GM19193 (cell line): ENCODE results near the gene STX12.

ENCODE experiments used
- POLR2A ChIP-seq: IDR thresholded peaks from 4 replicates; pipeline ENCODE4 v1.6.1; 2011; ENCODE audit not compliant: insufficient read depth, insufficient read length; ENCODE audit errors: extremely low read depth

STX12 gene

GRCh38 chr1:27807385-27807784, 34.4 kb downstream of the STX12 start:
- no peak for TF ChIP-seq POLR2A

DNA sequence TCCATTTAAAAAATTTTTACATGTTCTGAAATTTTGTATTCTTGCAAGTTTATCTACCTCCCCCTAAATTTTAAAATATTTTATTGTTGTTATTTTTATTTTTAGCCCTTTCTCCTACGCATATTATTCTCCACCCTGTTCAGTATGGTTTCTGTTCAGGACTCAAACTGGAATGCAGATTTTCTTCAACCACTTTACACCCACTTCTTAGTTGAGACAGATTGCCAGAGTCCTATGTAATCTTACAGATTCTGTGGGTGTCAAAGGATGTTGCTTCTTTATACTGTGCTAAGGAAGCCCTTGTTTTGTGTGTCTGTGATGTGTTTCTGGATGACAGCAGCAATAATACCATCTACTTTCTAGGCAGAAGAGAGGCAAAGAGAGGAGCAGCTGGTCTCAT, 36.9 kb downstream of the STX12 start:
- no peak for TF ChIP-seq POLR2A

DNA sequence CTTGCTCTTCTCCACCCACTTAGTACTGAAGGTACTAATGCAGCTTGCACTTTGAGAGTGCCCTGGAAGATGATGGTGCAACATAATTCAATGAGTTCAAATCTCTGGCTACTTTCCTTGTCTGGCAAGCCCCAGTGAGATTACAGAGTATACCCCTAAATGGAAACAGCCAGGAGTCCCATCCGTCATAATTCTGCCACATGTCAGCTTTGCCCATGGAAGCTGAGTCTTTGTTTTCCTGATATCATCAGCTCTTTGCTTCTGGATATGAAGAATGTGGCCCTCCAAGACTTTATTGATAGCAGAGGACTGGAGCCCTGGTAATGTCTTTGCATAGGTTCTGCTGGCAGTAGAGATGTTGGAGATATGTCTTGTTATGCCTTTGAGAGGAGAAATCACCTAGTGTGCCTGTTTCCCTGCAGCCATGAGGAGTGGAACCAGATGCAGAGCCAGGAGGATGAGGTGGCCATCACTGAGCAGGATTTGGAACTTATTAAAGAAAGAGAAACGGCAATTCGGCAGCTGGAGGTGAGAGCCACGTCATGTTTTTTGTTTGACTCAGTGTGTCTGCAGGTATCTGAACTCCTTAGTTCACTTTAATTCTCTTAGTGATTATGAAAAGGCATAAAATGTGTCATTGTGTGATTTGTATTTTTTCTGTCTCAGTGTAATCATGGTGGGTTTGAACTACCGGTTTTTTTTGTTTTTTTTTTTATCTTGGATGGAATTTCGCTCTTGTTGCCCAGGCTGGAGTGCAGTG, 38.9 kb downstream of the STX12 start:
- no peak for TF ChIP-seq POLR2A

GRCh38 chr1:27816921-27817630, 44.1 kb downstream of the STX12 start:
- TF ChIP-seq POLR2A, result no peak

DNA sequence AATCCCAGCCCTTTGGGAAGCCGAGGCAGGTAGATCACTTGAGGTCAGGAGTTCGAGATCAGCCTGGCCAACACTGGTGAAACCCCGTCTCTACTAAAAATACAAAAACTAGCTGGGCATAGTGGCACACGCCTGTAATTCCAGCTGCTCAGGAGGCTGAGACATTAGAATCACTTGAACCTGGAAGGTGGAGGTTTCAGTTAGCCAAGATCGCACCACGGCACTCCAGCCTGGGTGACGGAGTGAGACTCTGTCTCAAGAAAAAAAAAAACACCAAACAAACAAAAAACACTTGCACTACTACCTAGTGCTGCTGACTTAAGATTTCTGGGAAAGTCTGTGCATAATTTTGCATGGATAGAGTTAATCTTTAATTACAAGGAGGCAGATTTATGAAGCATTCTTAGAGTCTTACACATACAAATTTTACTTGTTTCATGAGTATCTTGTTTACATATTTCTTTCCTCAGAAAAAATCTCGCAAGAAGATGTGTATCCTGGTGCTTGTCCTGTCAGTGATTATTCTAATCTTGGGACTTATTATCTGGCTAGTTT, 48.8 kb downstream of the STX12 start:
- TF ChIP-seq POLR2A, result no peak

DNA sequence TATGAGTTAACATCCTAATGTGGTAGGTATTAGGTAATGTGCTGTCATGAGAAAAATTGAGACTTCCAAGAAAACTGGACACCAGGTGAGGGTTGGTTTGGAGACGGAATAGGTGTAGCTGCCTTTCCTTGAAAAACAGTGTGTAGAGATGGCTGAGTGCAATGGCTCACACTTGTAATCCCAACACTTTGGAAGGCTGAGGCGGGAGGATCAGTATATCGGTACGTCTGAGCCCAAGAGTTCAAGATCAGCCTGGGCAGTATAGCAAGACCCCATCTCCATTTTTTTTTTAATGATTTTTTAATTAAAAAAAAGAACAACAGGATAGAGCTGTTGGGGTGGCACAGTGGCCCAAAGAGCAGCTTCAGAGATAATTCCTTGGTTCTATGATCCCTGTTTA, 50.8 kb downstream of the STX12 start:
- TF ChIP-seq POLR2A, result no peak

DNA sequence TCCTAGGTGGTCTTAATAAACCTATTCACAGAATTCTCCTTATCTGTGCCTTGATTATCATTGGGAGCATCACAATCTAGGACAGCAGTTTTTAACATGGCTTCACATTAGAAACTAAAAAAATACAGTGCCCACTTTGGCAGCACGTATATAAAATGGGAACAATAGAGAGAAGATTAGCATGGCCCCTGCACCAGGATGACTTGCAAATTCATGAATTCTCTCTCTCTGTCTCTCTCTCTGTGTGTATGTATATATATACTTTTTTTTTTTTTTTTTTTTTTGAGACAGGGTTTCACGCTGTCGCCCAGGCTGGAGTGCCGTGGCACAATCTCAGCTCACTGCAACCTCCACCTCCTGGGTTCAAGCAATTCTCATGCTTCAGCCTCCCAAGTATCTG, 51.4 kb downstream of the STX12 start:
- TF ChIP-seq POLR2A, result no peak

GRCh38 chr1:27830621-27831440, 57.8 kb downstream of the STX12 start, which contains the start of gene PPP1R8:
Gene PPP1R8 (plus strand): TSS chr1:27830782. CDS start chr1:27830836, 54 bp downstream.
- TF ChIP-seq POLR2A, result peak; percentile 97

- TF ChIP-seq POLR2A, result no peak
These were observed 58.8 kb downstream of the STX12 start for GRCh38 chr1:27831568-27832410.

DNA sequence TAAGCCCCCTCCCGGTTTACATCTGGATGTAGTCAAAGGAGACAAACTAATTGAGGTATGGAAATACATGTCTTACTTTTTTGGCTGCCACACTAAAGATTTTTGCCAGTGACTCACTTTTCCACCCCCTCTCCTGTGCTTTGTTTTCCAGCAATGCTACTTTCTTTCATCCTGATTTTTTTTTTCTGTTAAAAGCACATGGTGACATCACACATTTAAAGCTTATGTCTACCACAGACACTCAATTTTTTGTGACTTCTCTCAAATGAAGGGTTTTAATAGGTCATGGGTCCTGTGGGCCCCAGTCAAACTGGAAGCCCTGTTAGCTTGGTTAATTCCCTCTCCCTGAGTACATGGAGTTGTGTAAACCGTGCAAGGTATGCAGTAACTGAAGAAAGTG, 59.7 kb downstream of the STX12 start:
- no peak for TF ChIP-seq POLR2A

DNA sequence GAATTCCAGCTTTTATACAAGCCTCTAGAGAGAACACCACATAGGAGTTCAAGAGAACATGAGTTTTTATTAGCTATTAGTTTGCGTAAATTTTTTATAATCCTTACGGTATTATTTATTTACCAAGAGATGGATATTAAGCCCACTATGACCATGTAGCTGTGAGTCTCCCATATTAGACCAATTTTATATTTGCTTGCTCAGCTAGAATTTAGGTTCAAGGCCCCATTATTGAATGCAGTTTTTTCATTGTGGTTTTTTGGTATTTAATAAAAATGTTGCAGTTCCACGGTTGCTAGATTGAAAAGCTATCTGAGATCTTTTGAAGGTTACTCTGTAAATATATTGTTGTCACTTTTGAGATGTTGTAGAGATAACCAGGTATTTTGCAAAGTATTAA, 60.5 kb downstream of the STX12 start:
- TF ChIP-seq POLR2A, result no peak

DNA sequence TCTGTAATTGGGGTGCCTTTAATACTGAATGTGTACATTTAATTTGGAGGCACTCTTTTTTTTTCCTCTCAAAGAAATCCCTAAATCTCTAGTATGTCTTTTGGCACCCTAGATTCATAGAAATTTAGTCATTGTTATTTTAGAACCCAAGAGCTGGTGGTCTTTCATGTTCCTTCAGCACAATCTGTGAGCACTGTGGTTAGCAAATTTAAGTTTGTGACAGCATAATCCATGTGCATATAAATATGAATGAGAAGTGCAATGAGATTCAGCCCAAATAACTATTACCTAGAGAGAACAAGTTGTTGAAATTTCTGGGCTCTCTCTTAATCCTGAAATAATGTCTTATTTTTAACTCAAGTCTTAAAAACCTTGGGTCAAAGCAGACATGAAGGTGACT, 62.0 kb downstream of the STX12 start:
- TF ChIP-seq POLR2A, result no peak

DNA sequence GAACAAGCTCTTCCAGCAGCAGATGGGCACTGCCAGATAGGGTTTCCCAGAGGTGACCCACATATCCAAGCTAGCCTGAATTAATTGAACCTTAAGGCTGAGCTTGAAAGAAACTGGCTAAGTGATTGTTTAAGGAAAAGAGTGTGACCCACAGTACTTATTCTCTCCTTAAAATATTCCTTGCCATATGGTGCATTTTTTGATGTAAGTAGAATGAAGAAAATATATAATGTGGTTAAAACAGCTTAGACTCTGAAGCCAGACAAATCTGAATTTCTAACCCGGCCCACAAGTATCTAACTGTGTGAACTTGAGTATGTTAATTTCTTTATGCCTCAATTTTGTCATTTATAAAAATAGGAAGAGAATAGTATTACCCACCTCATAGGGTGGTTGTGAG, 62.5 kb downstream of the STX12 start:
- no peak for TF ChIP-seq POLR2A

DNA sequence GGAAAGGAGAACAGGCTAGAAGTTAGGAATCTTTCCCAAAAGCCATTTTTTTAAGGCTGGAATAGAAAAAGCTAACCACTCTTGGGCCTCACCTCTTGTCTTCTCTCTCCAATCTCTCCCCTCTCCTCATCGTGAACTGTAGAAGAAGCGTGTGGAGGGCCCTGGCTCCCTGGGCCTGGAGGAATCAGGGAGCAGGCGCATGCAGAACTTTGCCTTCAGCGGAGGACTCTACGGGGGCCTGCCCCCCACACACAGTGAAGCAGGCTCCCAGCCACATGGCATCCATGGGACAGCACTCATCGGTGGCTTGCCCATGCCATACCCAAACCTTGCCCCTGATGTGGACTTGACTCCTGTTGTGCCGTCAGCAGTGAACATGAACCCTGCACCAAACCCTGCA, 76.9 kb downstream of the STX12 start:
- TF ChIP-seq POLR2A, result no peak
